MCF 10A (cell line): ENCODE results near the gene CMTM7. TPM values are rescaled to one million over a fixed set of nuclear protein-coding genes. Genes with fewer than 3 reads are reported as not detected.

Experiments
- BruUV-seq: library from RNA; stranded (reverse); fragments of 400-500 nt; replicated peaks from 2 replicates; lab custom pipeline; 2021; lab: Mats Ljungman, UMichigan
- CTCF ChIA-PET: fragments of 300-600 bp; sonication (Branson Sonifier 250); formaldehyde crosslinking; extraction: SDS; loops from one replicate; lab custom pipeline; 2021; ENCODE audit warnings: antibody characterized with exemption, inconsistent platforms; lab: Yijun Ruan, JAX
- POLR2A ChIA-PET: fragments of 300-600, 350-650 bp; sonication (Branson Sonifier 250); formaldehyde crosslinking; extraction: SDS; loops from one replicate; lab custom pipeline; 2020; ENCODE audit warnings: antibody characterized with exemption, inconsistent platforms; lab: Yijun Ruan, JAX
- DNase-seq: peaks from one replicate; pipeline ENCODE4 v3.0.0-alpha.2; 2018; ENCODE audit not compliant: unreplicated experiment
- H3K27ac Mint-ChIP-seq: one replicate; pipeline ENCODE4 v1.8.0; 2022; ENCODE audit warnings: mild to moderate bottlenecking, low read depth, mixed read lengths; ENCODE audit not compliant: unreplicated experiment
- H3K27me3 Mint-ChIP-seq: one replicate; pipeline ENCODE4 v1.8.0; 2022; ENCODE audit warnings: mixed read lengths; ENCODE audit not compliant: insufficient read depth, unreplicated experiment
- H3K36me3 Mint-ChIP-seq: one replicate; pipeline ENCODE4 v1.8.0; 2022; ENCODE audit warnings: mild to moderate bottlenecking, moderate library complexity, mixed read lengths; ENCODE audit not compliant: insufficient read depth, unreplicated experiment
- H3K4me1 Mint-ChIP-seq: one replicate; pipeline ENCODE4 v1.8.0; 2022; ENCODE audit warnings: mixed read lengths; ENCODE audit not compliant: insufficient read depth, unreplicated experiment
- H3K4me3 Mint-ChIP-seq: one replicate; pipeline ENCODE4 v1.8.0; 2022; ENCODE audit warnings: mild to moderate bottlenecking, moderate library complexity, mixed read lengths; ENCODE audit not compliant: unreplicated experiment
- H3K9me3 Mint-ChIP-seq: one replicate; pipeline ENCODE4 v1.8.0; 2022; ENCODE audit warnings: mixed read lengths; ENCODE audit not compliant: unreplicated experiment
- intact Hi-C: fragments of 100-400 bp; cut with micrococcal nuclease; formaldehyde crosslinking; loops from 2 replicates; pipeline ENCODE4 v1.14.1; 2022
- total RNA-seq: library from RNA; stranded (reverse); gene quantifications from 2 replicates; pipeline ENCODE4 v1.2.3, GENCODE V29; 2022
- TF ChIP-seq, protein P1 (sequence below): fragments of 200-600 bp; IDR thresholded peaks from one replicate; pipeline ENCODE4 v1.8.0; 2022; ENCODE audit warnings: antibody characterized with exemption, mild to moderate bottlenecking; ENCODE audit not compliant: unreplicated experiment

The CMTM7 gene
- total RNA-seq, 1 experiment from 2014 or later = 14.3 TPM

DNA sequence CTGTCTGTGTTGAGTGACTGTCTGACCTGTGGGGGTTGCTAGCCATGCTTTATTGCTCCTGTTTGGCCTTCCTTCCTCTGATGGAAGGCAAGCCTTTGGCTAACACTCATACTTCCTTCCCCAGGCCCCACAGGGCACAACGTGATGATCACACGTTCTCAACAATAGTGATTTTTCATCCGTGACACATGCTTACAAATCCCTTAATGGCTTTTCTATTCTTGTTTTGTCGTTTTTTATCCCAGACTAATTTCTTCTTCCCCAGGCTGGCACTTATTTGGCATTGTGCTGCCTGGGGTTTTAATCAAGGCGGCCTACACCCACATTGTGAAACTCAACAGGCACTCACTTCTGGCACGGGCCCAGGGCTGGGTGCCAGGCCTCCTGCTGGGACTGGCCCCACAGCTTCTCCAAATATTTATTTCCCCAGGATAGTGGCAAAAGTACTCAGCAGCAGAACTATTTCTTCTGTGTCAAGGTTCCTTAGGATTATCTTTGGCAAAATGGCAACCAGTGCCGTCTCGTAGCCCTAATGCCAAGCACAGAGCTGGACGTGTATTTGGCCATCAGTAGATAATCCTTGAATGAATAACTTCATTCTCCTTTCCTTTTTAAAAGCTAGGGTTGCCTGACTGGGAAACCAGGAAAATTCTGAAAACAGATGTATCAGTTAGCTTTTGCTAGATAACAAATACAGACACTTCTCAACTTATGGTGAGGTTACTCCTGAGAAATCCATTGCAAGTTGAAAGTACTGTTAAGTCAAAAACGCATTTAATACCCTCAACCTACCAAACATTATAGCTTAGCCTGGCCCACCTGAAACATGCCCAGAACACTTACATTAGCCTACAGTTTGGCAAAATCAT, 30.6 kb downstream of the CMTM7 start:
- peak; percentile 99 for DNase-seq
- TF ChIP-seq, protein P1, sequence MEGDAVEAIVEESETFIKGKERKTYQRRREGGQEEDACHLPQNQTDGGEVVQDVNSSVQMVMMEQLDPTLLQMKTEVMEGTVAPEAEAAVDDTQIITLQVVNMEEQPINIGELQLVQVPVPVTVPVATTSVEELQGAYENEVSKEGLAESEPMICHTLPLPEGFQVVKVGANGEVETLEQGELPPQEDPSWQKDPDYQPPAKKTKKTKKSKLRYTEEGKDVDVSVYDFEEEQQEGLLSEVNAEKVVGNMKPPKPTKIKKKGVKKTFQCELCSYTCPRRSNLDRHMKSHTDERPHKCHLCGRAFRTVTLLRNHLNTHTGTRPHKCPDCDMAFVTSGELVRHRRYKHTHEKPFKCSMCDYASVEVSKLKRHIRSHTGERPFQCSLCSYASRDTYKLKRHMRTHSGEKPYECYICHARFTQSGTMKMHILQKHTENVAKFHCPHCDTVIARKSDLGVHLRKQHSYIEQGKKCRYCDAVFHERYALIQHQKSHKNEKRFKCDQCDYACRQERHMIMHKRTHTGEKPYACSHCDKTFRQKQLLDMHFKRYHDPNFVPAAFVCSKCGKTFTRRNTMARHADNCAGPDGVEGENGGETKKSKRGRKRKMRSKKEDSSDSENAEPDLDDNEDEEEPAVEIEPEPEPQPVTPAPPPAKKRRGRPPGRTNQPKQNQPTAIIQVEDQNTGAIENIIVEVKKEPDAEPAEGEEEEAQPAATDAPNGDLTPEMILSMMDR = no peak
- Mint-ChIP-seq H3K4me1 (peaks cover 28% of the 10 kb centered on the region), H3K36me3 (no peaks in the 10 kb centered on the region), H3K27ac (peak overlapping the region; percentile 73), H3K4me3 (no peak overlapping the region), H3K27me3 (no peaks in the 10 kb centered on the region), H3K9me3 (no peaks in the 10 kb centered on the region)
- ChIA-PET POLR2A (interaction anchor here (0.5 to 5.0 kb wide), 11 partner anchors 9 to 891 kb away, joined by 3 to 23 read pairs (median 5); partner anchors contain the start of gene CMTM7), CTCF (interaction anchor here (0.6 to 4.9 kb wide), 8 partner anchors 15 to 661 kb away, joined by 3 to 38 read pairs (median 6); no protein-coding TSS in a partner anchor)
- intact Hi-C loops = loop anchor here (2.0 kb wide), 1 partner anchor 47 kb away; no protein-coding TSS in a partner anchor
- BruUV-seq = no TSS peak

DNA sequence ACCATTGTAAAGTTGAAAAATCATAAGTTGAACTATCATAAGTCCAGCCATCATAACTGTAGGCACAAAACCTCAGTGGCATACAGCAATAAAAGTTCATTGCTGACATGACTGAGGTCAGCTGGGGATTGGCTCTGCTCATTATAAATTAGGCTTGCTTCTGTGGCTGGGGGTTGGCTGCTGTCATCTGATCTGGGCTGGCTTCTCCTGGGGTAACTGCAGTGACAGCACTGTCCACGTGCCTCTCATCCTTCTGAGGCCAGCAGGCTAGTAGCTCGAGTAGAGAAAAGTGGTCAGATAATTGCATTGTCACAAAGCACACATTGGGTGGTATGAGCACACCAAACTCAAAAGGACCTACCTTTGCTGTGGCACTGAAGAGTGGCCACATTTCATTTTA, 31.3 kb downstream of the CMTM7 start:
- no peaks in the 10 kb centered on the region for H3K27me3 Mint-ChIP-seq
- H3K4me3 Mint-ChIP-seq = no peak overlapping the region
- intact Hi-C loops = loop anchor here (2.0 kb wide), 1 partner anchor 46 kb away; no protein-coding TSS in a partner anchor
- BruUV-seq = no TSS peak
- no peak overlapping the region for H3K27ac Mint-ChIP-seq
- H3K36me3 Mint-ChIP-seq = no peaks in the 10 kb centered on the region
- H3K4me1 Mint-ChIP-seq = peaks cover 28% of the 10 kb centered on the region
- no peaks in the 10 kb centered on the region for H3K9me3 Mint-ChIP-seq
- POLR2A ChIA-PET = interaction anchor here (1.1 to 5.0 kb wide), 9 partner anchors 9 to 147 kb away, joined by 3 to 23 read pairs (median 5); partner anchors contain the start of gene CMTM7
- CTCF ChIA-PET = interaction anchor here (0.6 to 4.9 kb wide), 10 partner anchors 15 to 661 kb away, joined by 3 to 38 read pairs (median 3); no protein-coding TSS in a partner anchor
- TF ChIP-seq, protein P1 = no peak
- DNase-seq = no peak

DNA sequence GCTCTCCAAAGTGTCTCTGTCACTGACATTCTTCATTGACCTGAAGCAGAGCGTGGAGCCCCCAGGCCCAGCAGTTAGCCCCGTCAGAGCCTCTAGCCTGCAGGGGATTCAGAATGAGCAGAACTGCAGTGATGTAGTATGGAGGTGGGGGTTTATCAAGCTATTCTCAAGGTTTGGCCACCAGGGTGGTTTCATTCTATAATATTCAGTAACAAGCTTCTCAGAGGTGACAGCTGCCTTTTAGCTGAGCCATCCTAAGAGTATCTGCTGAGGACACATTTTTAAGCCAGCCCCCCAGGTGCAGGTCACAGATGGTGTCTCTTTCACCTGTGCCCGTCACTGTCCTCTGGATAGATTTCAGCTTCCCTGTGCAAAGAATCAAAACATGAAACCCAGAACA, 31.9 kb downstream of the CMTM7 start:
- Mint-ChIP-seq H3K36me3 (no peaks in the 10 kb centered on the region), H3K4me1 (peaks cover 28% of the 10 kb centered on the region), H3K9me3 (no peaks in the 10 kb centered on the region), H3K27ac (no peak overlapping the region), H3K4me3 (no peak overlapping the region), H3K27me3 (no peaks in the 10 kb centered on the region)
- ChIA-PET POLR2A (interaction anchor here (0.6 to 3.6 kb wide), 6 partner anchors 8 to 1005 kb away, joined by 3 to 21 read pairs (median 4); partner anchors contain the start of gene CMTM7), CTCF (interaction anchor here (1.0 to 4.9 kb wide), 6 partner anchors 14 to 247 kb away, joined by 3 to 38 read pairs (median 8); no protein-coding TSS in a partner anchor)
- intact Hi-C loops = loop anchor here (2.0 kb wide), 1 partner anchor 45 kb away; no protein-coding TSS in a partner anchor
- DNase-seq = no peak
- no TSS peak for BruUV-seq
- TF ChIP-seq, protein P1 = no peak
